GM21526 (cell line): Measurements from ENCODE around the gene FMN2.

ENCODE experiments used
- ATAC-seq: cut with Tn5 transposase; IDR thresholded peaks from one replicate; pipeline ENCODE4 v1.9.1; 2021; ENCODE audit warnings: moderate library complexity; ENCODE audit not compliant: unreplicated experiment, low FRiP score

FMN2 gene

DNA sequence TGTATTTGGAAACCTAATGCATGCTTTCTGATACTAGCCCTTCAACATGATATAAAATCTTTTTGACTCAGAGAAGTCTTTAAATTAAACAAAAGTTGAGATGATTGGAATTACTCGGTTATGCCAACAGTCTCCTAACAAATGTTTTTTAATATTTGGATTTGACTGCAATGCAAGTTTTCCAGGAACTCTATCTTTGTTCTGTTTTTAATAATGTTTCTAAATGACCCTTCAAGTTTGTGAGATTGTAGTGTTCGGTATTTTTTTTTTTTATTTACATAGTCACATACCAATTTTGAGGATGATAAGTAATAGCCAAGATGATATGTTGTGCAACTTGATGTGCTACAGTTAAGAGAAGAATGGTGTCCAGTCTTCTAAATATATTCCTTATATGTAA is 258.0 kb downstream of the FMN2 start:
- ATAC-seq = no peak

DNA sequence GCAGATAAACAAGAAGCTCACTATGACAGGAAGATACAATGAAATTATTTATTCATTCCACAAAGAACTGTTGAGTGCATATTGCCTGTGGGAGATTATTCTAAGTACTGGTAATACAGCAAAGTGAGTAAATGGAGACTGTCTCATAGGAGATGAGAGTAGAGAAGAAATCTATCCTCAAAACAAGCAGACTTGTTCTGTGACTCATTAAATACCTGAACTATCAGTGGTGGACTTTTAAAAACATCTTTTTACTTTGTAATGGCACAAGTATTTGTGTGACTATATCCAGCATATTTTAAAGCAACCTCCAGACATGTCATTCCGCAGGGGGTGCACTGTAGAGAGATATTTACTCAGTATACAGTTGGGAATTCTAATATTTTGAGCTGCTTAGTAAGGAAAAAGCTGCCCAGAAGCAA is 259.2 kb downstream of the FMN2 start:
- ATAC-seq = no peak

DNA sequence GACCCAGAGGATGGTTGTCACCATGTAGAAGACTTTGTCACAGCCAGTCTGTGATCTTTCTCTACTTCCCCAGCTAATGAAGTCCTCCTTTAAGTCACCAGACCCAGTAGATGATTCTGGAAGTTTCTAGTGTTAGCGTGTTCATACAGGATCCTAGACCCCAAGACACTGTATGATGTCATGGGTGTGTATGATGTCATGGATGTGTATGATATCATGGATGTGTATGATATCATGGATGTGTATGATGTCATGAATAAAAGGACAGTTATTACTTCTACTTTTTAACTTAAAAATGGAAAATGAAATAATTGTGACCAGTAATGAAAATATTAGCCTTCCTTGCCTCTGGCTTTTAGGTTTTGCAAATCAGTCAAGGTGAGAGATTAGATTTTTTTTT is 260.0 kb downstream of the FMN2 start:
- no peak for ATAC-seq

DNA sequence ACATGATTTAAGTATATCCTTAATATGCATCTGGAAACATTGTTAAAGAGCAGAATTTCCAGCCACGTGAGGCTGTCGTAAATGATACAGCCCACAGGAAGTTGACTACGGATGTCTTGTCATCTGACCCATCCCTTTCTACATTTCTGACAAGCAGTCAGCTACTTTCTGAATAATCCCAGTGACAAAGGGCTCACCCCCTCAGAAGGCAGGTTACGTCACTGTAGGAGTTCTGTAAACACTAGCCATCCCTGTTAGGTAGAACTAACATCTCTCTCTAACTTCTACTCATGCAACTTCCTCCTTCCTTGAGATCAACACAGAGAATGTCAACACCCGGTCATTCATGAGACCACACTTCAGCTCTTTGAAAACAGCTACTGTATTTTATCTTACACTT is 261.1 kb downstream of the FMN2 start:
- no peak for ATAC-seq

DNA sequence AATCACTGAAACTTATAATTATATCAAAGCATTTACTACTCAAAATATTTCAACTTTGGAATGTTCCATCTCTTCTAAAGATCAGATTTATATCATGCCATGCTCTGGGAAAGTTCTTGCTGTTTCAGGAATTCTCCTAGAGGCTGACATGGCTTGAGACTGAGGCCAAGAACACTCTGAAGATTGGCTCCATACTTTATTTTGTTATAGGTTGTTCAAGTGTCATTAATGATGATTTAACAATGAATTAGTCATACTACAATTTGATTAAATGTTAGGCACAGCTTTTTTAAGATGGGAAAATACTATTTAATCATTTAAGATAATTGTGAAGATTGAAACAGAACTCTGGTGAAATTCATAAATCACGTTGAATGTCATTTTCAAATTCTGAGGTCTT is 264.9 kb downstream of the FMN2 start:
- no peak for ATAC-seq

DNA sequence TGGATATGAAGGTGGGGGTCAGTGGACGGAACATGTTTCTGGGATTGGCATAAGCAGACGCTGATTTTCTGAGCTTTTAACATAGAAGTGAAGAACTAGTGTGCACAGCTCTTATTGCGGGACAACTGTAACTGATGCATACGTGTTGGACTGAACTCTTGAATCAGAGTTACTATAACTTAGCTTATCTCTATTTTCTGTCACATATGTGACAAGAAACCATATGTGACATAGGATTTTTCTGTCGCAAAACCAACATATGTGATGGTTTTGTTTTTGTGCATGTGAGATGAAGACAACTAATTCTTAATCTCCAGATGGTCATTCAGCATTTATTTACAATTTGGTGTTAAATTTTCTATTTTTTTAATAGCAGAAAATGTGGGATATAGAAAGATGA is 270.4 kb downstream of the FMN2 start:
- ATAC-seq = no peak

DNA sequence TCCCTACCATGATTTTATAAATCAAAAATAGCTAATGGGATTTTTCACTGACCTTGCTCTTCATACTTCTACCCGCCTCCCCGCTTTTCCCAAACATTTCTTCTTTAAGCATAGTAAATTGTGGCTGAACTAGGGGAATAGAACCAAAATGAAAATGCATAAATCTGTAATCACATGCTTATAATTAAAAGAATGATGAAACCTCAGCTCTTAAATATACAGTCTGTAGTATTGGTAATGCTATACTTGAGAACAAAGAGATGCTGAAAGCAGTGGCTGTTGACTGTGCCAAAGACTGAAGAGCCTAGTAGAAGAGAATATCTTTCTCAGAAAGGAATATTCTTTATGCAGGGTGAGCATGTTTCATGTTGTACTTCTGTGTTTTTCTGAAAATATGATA is 271.1 kb downstream of the FMN2 start:
- ATAC-seq = no peak

DNA sequence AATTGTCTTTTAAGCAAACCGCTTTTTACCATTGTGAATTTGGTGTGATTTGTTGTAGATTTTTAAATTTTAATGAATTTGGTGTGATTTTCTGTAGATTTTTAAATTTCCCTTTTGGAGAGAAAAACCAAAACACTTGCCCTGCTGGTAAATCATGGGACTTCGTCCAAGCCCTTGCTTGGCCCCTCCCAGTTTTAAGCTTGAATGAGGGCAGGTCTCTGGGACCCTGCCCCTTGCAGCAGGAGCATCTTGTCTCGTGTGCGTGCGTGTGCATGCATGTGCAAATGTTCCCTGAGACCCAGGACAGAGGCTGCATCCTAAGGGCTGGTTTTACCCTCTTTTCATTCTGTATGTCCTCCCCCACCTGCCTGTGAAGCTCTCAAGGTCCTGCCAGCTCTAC is 271.6 kb downstream of the FMN2 start:
- ATAC-seq = no peak

DNA sequence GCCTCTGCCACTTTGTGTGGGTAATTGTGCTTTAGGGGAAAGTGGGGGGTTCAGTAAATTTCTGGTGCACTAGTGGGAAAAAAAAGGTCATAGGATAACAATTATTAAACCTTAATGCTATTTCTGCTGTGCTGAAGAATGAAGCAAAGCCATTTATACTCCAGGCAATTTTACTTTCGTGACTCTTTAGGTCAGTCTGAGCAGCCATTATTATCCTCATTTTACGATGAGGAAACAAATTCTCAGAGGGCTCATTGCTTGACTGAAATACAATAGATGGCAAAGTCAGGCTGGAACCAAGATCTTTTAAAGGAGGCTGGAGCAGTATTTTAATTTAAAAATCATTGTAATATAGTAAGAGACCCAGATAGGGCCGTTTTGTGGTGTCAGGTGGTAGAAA is 272.2 kb downstream of the FMN2 start:
- ATAC-seq = no peak

DNA sequence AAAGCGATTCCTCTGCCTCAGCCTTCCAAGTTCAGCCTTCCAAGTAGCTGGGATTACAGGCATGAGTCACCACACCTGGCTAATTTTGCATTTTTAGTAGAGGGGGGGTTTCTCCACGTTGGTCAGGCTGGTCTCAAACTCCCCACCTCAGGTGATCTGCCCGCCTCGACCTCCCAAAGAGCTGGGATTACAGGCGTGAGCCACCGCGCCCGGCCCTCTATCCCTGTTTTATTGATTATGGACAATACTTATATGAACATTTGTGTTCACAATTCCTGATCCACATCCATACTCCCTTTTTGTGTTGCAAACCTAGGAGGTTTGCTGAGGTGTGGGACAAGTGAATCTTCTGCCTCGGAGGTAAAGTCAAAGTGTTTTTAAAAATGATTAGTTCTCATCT is 275.0 kb downstream of the FMN2 start:
- ATAC-seq = no peak

DNA sequence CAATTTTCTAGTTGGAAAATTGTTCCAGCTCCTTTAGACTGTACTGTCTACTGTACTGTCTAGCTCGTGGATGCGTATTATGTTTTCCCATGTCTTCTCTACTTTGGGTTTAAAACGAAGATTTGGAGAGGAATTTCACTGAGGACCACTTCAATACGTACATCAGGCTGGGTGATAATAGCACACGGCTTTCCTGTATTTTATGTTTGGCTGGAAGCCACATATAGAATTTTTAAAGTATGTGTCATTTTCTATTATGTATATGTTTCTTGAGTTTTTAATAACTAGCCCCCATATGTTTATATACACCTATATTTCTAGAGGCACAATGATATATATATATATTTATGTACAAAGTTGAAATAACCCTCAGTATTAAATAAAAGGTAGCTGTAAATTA is 293.9 kb downstream of the FMN2 start:
- no peak for ATAC-seq

DNA sequence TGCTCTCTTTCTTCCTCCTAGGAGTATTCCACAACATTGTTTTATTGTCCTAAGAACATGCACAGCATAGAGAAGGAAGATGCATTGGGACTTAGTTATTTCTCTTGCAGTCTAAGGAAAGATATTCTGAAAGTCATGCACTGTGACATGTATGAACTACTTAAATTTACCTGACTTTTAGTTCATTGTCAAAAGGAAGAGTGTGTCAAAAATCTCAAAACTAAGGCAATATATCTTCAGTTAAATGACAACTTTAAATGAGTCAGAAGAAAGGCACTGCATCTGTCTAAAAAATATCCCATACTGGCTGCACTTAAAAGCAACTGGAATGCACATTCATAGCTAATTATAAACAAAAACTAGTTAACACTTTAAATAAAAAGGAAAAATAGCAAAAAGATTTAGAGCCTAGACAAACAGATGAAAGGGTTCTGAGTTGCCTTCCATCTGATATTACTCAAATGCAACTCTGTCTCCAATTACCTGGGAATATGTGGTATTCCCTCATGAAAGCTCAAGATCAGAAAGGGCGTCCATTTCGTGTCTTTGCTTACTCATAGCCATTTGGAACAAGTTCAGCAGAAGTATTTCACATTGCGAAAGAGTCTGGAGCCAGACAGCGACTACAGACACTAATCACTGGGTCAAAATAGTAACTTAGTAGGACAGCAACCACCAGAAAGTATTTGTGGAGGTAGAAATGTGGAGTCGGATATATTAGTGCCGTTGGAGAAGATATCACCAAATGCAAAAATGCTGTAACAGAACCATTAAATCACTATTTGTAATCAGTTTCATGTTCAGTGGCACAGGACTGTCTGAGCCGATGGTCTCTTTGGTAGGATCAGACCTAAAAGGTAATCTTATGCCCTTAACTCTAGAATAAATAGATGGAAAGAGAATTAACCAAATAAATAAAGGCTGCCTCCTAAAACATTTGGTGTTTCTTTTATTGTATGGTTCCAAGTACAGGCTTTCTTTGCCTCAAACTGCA is 294.6 kb downstream of the FMN2 start:
- ATAC-seq = no peak

DNA sequence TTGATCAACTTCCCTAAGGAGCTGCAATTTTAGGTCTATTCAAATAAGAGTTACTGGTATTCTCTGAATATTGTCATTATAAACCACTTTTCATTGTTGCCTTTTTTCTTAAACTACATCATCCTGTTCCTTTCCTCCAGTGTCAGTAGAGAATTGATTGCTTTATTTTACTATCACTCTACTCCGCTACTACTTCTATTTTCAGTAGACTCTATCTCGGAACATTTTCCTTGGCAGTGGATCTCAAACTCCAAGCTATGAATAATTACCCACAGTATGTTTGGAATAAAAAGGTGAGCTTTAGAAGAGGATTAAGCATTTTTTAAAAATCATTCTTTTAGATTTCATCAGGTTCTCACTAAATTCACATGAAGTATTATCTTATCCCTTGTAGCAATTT is 295.4 kb downstream of the FMN2 start:
- no peak for ATAC-seq

DNA sequence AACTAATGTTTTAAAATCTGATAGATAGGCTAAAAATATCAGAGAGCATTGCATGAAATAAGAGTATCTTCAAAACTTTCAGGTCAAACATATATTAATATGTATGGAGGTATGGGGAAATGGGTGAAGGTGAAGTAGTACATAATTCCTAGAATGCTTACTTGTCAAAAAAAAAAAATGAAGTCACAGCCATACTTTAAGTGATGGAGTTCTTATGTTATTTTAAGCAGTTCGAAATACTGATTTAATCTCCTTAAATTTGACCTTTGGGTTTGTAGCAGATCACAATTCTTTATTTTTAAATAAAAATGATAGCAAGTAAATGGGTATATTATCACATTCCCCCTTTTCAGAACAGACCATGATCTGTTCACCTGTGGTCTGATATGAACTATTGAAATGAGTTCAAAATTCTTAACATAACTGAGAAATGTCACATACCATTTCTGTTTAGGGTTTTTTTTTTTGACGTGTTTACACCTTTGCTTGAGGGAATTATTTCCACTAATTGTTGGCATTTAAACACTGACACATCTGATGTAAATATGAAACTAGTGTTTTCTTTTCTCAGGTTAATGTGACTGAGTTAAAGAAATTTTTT is 300.1 kb downstream of the FMN2 start:
- ATAC-seq = no peak

DNA sequence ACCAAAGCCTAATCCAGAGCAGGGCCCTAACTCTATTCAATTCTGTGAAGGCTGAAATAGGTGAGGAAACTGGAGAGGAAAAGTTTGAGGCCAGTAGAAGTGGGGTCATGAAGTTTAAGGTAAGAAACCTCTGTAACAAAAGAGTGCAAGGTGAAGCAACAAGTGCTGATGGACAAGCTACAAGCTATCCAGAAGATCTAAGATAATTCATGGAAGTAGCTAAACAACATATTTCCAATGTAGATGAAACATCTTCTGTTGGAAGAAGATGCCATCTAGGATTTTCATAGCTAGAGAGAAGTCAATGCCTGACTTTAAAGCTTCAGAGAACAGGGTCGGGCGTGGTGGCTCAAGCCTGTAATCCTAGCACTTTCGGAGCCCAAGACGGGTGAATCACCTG is 302.7 kb downstream of the FMN2 start:
- no peak for ATAC-seq

DNA sequence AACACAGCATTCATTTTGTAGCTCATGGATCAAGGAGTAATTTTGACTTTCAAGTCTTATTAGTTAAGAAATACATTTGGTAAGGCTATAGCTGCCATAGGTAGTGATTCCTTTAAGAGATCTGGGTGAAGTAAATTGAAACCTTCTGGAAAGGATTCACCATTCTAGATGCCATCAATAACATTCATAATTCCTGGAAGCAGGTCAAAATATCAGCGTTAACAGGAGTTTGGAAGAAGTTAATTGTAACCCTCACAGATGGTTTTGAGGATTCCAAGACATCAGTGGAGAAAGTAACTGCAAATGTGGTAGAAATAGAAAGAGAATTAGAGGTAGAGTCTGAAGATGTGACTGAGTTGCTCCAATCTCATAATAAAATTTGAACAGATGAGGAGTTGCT is 303.7 kb downstream of the FMN2 start:
- ATAC-seq = no peak

DNA sequence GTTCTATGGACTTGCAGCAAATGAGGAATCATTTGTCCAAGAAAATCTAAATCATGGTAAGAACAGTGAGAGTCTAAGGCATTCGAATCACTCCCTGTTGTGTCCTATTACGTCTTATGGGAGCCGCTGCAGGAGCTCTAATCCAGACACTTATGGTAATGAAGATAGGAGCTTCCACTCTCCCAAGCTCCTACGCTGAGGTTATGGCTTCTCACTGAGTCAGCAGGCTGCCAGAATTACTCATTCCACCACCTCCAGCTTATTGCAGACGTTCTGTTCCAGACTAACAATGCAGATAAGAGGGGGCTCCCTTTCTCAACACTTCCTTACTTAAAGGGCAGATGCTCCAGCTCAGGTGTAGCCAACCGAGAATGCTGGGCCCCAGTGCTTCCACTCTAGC is 307.7 kb downstream of the FMN2 start:
- no peak for ATAC-seq

DNA sequence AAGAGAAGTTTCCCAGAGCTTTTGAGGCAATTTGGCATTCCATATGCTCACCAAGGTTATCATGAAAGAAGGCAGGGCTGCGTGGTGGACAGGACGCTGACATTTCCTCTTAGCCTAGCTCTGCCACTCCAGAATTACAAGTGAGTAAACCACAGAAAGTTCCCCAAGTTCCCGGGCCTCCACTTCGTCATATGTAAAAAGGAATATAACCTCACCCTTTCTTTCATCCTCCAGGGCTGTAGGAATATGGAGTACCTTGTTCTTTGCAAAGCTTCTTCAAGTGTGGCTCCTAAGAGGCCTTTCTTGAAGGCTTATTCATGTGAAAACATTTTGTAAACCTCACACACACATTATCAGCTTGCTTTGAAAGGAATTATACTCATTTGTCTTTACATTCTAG is 310.0 kb downstream of the FMN2 start:
- ATAC-seq = no peak

DNA sequence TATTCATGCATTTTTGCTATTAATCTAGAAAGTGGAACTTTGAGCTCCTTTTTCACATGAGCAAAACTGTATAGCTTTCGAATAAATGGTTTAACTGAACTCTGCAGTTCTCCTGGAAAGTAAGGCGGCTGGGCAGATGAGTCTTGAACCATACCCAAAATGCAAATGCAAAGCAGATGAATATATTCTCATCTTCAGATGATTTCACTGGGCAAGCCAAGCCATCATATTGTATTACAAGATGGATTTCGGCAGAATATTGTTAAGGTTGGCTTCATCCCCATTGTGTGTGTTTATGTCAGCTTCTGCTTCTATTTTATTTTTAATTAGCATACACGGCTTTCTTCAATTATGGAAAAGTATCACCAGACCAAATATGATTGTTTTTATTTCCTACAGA is 310.6 kb downstream of the FMN2 start:
- ATAC-seq = no peak

DNA sequence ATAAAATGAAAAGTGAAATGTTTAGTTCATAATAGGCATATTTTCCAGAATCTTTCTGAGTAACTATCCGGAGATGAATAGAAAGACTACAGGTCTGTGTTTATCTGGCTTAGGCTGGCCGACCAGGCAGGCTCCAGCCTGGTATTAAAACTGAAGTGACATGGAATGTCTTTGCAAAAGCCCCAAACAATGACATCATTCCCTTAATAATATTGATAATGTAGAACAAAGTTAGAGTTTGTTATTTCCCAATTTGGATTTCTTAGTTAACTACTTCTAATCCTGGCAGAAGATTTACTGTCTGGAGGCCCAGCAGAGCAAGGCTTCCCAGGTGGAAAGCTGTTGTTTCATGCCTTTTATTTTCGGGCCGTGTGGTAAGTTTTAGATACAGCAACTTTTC is 312.6 kb downstream of the FMN2 start:
- ATAC-seq = no peak

DNA sequence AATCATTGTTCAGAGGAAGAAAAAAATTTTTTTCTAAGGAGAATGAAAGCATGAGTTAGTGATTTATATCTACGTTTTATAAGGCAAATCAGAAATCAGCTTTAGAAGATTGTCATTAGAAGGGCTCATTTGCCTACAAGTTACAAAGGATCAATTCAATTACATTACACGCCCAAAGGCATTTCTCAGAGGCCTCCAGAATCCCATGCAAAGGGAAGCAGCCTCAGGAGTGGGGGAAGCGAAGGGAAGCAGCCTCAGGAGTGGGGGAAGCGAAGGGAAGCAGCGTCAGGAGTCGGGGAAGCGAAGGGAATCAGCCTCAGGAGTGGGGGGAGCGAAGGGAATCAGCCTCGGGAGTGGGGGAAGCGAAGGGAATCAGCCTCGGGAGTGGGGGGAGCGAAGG is 314.1 kb downstream of the FMN2 start:
- no peak for ATAC-seq

DNA sequence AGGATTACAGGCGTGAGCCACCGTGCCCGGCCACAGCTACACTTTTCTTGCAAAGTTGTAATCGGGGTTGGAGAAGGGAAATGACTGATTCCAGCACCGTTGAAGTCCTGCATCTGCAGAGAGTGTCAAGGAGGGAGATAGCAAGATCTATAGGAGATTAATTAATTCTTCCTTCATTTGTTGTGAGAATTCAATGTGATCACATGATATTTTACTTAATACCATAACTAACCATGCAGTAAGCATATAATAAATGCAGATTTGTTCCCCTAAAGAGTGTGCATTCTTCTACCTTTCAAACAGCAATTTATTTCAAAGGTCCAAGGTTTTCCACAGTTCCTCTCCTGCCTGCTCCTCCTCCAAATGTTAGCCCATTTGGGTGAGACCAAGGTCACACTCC is 315.7 kb downstream of the FMN2 start:
- ATAC-seq = no peak
